Gastrocnemius medialis (tissue), 4 donors: ENCODE results near the gene PRSS57.

ENCODE experiments used
- CTCF ChIP-seq, 5 experiments: fragments of 450-650 bp in 3 of 5; fragments of 200-600 bp in 2 of 5; sonication (generic) in 2 of 5; IDR thresholded peaks in 4 of 5; conservative IDR thresholded peaks in 1 of 5; 1 replicate in 4 of 5; 2 replicates in 1 of 5; pipeline ENCODE4 v1.5.1; 2016 to 2019; ENCODE audit warnings: antibody characterized with exemption in 5 of 5, mild to moderate bottlenecking in 3 of 5, moderate library complexity in 3 of 5
- POLR2A ChIP-seq, 2 donors: fragments of 450-650 bp; IDR thresholded peaks; one replicate each; pipeline ENCODE4 v1.6.1; 2017; ENCODE audit warnings: antibody characterized with exemption in 2 of 2, mild to moderate bottlenecking in 2 of 2, moderate library complexity in 2 of 2

- TF ChIP-seq CTCF (IDR thresholded peaks at IDR 0.05 in 4 of 5, conservative IDR thresholded peaks at IDR 0.05 in 1 of 5): no peak
- TF ChIP-seq POLR2A (IDR thresholded peaks at IDR 0.05): no peak
These were observed 32.0 kb upstream of the PRSS57 start for GRCh38 chr19:726993-727956.
